ENCODE results near the gene OR6J1. TPM values are rescaled to one million over a fixed set of nuclear protein-coding genes. Genes with fewer than 3 reads are reported as not detected.

OR6J1 gene
- total and polyA plus RNA-seq, 2 of the 8 experiments (the other 6 are each of a cell fraction or from before 2014, with no cell fraction given): not detected

DNA sequence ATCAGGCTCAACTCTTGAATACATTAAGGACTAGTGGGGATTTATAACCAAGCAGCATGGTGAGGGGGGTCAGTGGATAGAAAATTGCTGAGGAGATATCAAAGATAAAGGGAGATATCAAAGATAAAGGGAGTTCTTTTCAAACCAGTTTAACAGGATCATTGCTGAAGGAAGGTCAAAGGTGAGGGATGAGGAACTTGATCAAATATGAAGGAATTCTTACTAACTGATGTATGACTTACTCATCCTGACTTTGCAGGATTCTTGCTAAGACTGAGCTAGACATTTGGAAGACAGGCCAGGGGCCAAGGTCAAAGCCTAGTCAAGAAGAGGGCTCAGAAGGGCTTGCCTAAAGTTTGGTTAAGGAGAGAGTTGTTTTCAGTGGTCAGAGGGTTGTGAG is 41.3 kb downstream of the OR6J1 start:
- H3K14ac ChIP-seq (ENCODE audit: insufficient read length): no peak overlapping the region
- peaks cover 0 to 6% (median 3%) of the 10 kb centered on the region in 4 experiments; a peak in 3 of 7 replicates for H3K4me1 ChIP-seq (replicated peaks in 1 of 4; ENCODE audit: control insufficient read depth in 3 of 4, insufficient read depth in 4 of 4, low read length in 3 of 4)
- POLR2A ChIA-PET (ENCODE audit: partially characterized antibody): interaction anchor here (0.6 kb wide), 1 partner anchor 9 kb away, joined by 3 read pairs; no protein-coding TSS in a partner anchor
- peaks cover under 1% of the 10 kb centered on the region; the same call in 1 of the 2 replicates for H3K23me2 ChIP-seq (ENCODE audit: low read depth, low read length)
- no peaks in the 10 kb centered on the region for H3K9me3 ChIP-seq (ENCODE audit: insufficient read depth in 2 of 2, low read depth in 1 of 2, low read length in 1 of 2)
- no peak overlapping the region for H4K8ac ChIP-seq (ENCODE audit: extremely low read depth, insufficient read depth, low read length)
- H3K4ac ChIP-seq (replicated peaks; ENCODE audit: insufficient read length, low read depth, low read length): no peak overlapping the region
- H3K79me1 ChIP-seq (ENCODE audit: low read depth, low read length): peaks cover 3% of the 10 kb centered on the region; the same call in 1 of the 2 replicates
- no peak overlapping the region for H2BK20ac ChIP-seq (ENCODE audit: low read length)
- no peak overlapping the region for H4K5ac ChIP-seq (ENCODE audit: insufficient read length, low read depth, low read length)
- H3K27ac ChIP-seq (ENCODE audit: low read depth, low read length): no peak overlapping the region
- H3K9ac ChIP-seq (replicated peaks in 1 of 4; ENCODE audit: extremely low read depth in 1 of 4, low read depth in 3 of 4, low read length in 3 of 4): no peak overlapping the region
- FAIRE-seq (no peak), DNase-seq (ENCODE audit: low read depth in 1 of 2, low spot score in 2 of 2) (no peak)
- H3K36me3 ChIP-seq (ENCODE audit: control insufficient read depth in 2 of 4, insufficient read depth in 4 of 4, low read length in 3 of 4): peaks cover 15 to 55% (median 45%) of the 10 kb centered on the region in 4 experiments
- no peak overlapping the region for H3K23ac ChIP-seq (ENCODE audit: insufficient read length)
- H3K4me3 ChIP-seq (ENCODE audit: extremely low read depth in 1 of 4, insufficient read depth in 2 of 4, low read depth in 3 of 4, low read length in 4 of 4): no peak overlapping the region
- no peak overlapping the region for H2BK120ac ChIP-seq (replicated peaks; ENCODE audit: low read depth, low read length)
- H3K79me2 ChIP-seq (ENCODE audit: control insufficient read depth in 1 of 2, insufficient read depth in 2 of 2, low read length in 2 of 2): peaks cover 3 to 17% of the 10 kb centered on the region in 2 experiments
- no peak overlapping the region for H4K91ac ChIP-seq (replicated peaks; ENCODE audit: insufficient read length, low read length)
- H2AFZ ChIP-seq (ENCODE audit: low read length): no peak overlapping the region
- H3K18ac ChIP-seq (ENCODE audit: extremely low read depth, low read length): no peak overlapping the region
- no peaks in the 10 kb centered on the region for H3K27me3 ChIP-seq (replicated peaks in 1 of 4; ENCODE audit: control insufficient read depth in 3 of 4, extremely low read depth in 1 of 4, insufficient read depth in 3 of 4, low read length in 3 of 4)
- no peak overlapping the region for H2BK5ac ChIP-seq (ENCODE audit: low read depth, low read length)
- H2BK15ac ChIP-seq (ENCODE audit: low read length): no peak overlapping the region
- H4K20me1 ChIP-seq (replicated peaks in 1 of 2; ENCODE audit: control insufficient read depth in 1 of 2, insufficient read depth in 2 of 2, low read length in 2 of 2): peaks cover 0 to 4% of the 10 kb centered on the region in 2 experiments
- H3K4me2 ChIP-seq (ENCODE audit: insufficient read depth in 1 of 2, low read depth in 2 of 2, low read length in 2 of 2): no peak overlapping the region
- H2BK12ac ChIP-seq (ENCODE audit: low read depth, low read length): no peak overlapping the region
- H3K56ac ChIP-seq (replicated peaks; ENCODE audit: insufficient read length, low read depth, low read length): no peak overlapping the region
- CTCF ChIA-PET (ENCODE audit: partially characterized antibody): interaction anchor here (0.7 to 3.5 kb wide), 5 partner anchors 9 to 31 kb away, joined by 3 to 17 read pairs (median 4); partner anchors contain the start of gene DAD1
- H2AK5ac ChIP-seq (ENCODE audit: low read depth, low read length): no peak overlapping the region
- no peak for TF ChIP-seq SIX5 (IDR thresholded peaks at IDR 0.05; ENCODE audit: low read depth, low read length)
- TF ChIP-seq TCF12 (IDR thresholded peaks at IDR 0.05; ENCODE audit: low read depth, low read length): no peak
- TF ChIP-seq RFX5 (IDR thresholded peaks at IDR 0.05; ENCODE audit: borderline replicate concordance, low read depth, low read length): no peak
- no peak for TF ChIP-seq JUN (IDR thresholded peaks at IDR 0.05; ENCODE audit: low read depth, low read length)
- no peak for TF ChIP-seq EP300 (IDR thresholded peaks at IDR 0.05; ENCODE audit: borderline replicate concordance in 1 of 2, low read depth in 2 of 2, low read length in 2 of 2)
- TF ChIP-seq SP4 (IDR thresholded peaks at IDR 0.05; ENCODE audit: low read length): no peak
- TF ChIP-seq SIN3A (conservative IDR thresholded peaks at IDR 0.05 in 1 of 2, IDR thresholded peaks at IDR 0.05 in 1 of 2; ENCODE audit: low read depth in 1 of 2, low read length in 2 of 2): no peak
- no peak for TF ChIP-seq TEAD4 (IDR thresholded peaks at IDR 0.05; ENCODE audit: low read depth, low read length)
- TF ChIP-seq, protein P1, sequence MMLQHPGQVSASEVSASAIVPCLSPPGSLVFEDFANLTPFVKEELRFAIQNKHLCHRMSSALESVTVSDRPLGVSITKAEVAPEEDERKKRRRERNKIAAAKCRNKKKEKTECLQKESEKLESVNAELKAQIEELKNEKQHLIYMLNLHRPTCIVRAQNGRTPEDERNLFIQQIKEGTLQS (IDR thresholded peaks at IDR 0.05; ENCODE audit: insufficient read depth, low read depth, low read length): no peak
